Panc1 (cell line): ENCODE measurements around the gene TSPAN33.

Source experiments
- CTCF ChIP-seq: fragments of 450-650 bp; IDR thresholded peaks from 2 replicates; pipeline ENCODE4 v1.5.1; 2017; ENCODE audit warnings: mild to moderate bottlenecking
- POLR2AphosphoS5 ChIP-seq: IDR thresholded peaks from 2 replicates; pipeline ENCODE4 v1.6.1; 2012; ENCODE audit warnings: mild to moderate bottlenecking, low read depth, low read length, moderate library complexity
- TCF7L2 ChIP-seq: IDR thresholded peaks from 2 replicates; pipeline ENCODE4 v1.6.1; 2011; ENCODE audit warnings: mild to moderate bottlenecking, low read depth, low read length, inconsistent platforms
- TF ChIP-seq, protein P1 (sequence below), 2 experiments: IDR thresholded peaks; 2 replicates each; pipeline ENCODE4 v1.6.1; 2011 to 2012; ENCODE audit warnings: low read depth in 2 of 2, control low read depth in 1 of 2, low read length in 1 of 2, mild to moderate bottlenecking in 1 of 2, moderate library complexity in 1 of 2; ENCODE audit not compliant: insufficient read depth in 1 of 2

GRCh38 chr7:129144834-129145668, 544 bp downstream of the TSPAN33 start:
- TF ChIP-seq CTCF (peak; percentile 81), POLR2AphosphoS5 (no peak), TCF7L2 (no peak)
- TF ChIP-seq, protein P1, sequence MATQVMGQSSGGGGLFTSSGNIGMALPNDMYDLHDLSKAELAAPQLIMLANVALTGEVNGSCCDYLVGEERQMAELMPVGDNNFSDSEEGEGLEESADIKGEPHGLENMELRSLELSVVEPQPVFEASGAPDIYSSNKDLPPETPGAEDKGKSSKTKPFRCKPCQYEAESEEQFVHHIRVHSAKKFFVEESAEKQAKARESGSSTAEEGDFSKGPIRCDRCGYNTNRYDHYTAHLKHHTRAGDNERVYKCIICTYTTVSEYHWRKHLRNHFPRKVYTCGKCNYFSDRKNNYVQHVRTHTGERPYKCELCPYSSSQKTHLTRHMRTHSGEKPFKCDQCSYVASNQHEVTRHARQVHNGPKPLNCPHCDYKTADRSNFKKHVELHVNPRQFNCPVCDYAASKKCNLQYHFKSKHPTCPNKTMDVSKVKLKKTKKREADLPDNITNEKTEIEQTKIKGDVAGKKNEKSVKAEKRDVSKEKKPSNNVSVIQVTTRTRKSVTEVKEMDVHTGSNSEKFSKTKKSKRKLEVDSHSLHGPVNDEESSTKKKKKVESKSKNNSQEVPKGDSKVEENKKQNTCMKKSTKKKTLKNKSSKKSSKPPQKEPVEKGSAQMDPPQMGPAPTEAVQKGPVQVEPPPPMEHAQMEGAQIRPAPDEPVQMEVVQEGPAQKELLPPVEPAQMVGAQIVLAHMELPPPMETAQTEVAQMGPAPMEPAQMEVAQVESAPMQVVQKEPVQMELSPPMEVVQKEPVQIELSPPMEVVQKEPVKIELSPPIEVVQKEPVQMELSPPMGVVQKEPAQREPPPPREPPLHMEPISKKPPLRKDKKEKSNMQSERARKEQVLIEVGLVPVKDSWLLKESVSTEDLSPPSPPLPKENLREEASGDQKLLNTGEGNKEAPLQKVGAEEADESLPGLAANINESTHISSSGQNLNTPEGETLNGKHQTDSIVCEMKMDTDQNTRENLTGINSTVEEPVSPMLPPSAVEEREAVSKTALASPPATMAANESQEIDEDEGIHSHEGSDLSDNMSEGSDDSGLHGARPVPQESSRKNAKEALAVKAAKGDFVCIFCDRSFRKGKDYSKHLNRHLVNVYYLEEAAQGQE (IDR thresholded peaks at IDR 0.05; ENCODE audit: insufficient read depth in 1 of 2, low read depth in 2 of 2, low read length in 1 of 2), result no peak
